Stimulated activated CD8-positive, alpha-beta memory T cell treated with anti-CD3 and anti-CD28 coated beads, Interleukin-4, amount 100 ng/mL, for 4 hours (primary cell): ENCODE results near the gene ACOX1.

Source experiments
- DNase-seq, 2 donors: peaks; one replicate each; pipeline ENCODE4 v3.0.0-alpha.2; 2020; ENCODE audit warnings: low read depth in 2 of 2, low spot score in 1 of 2

ACOX1 gene

GRCh38 chr17:75940727-75941441, 38.1 kb downstream of the ACOX1 start, which contains the start of gene FBF1:
TSS of gene FBF1 (minus strand) at chr17:75941042. CDS start at chr17:75938149, 2,893 bp downstream.
- peak; percentile 76 to 80 for DNase-seq

GRCh38 chr17:75937652-75938051, 41.3 kb downstream of the ACOX1 start:
- DNase-seq, result no peak

DNA sequence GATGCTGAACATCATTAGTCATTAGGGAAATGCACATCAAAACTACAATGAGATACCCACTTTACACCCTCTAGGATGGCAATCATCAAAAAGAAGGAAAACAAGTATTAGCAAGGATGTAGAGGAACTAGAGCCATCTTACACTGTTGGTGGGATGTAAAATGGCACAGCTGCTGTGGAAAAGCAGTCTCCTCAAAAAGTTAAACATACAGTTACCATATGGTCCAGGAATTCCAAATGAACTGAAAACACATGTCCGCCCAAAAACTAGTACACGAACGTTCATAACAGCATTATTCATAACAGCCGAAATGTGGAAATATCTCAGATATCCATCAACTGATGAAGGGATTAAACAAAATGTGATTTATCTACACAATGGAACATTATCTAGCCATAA, 45.2 kb downstream of the ACOX1 start:
- no peak for DNase-seq

DNA sequence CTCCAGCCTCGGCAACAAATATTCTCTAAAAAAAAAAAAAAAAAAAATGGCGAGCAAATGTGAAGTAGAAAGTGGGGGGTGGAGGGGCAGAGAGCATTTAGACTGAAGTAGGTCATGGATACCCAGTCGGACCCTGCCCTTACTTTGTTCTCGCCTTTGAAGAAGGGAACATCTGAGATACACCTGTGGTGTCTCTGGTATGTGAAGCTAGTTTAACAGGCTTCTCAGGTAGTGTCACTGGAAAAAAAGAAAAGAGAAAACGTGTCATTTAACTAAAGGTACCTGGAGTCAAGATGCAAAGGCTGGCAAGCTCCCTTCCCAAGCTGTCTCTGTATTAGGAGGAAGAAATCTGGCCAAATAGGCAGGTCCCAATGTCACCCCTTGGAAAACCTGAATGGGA, 46.1 kb downstream of the ACOX1 start:
- no peak for DNase-seq

DNA sequence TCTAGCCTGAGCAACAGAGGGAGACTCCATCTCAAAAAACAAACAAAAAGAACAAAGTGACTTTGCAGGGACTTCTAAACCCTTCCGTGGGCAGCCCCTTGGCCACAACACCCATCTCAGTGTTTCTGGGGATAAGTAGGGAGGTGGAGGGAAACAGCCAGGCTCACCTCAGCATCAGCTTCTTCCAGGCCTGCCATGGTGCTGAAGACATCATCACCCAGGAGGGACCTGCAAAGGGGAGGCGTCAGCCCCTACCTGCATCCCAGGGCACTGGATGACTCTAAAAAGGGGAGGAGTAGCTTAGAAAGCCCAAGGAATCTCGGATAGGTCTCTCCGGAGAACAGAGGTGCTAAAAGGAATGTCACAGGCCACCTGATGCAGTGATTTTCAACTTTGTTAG, 47.9 kb downstream of the ACOX1 start:
- DNase-seq, result no peak

- no peak for DNase-seq
These were observed 51.6 kb downstream of the ACOX1 start for GRCh38 chr17:75927286-75927922.

DNA sequence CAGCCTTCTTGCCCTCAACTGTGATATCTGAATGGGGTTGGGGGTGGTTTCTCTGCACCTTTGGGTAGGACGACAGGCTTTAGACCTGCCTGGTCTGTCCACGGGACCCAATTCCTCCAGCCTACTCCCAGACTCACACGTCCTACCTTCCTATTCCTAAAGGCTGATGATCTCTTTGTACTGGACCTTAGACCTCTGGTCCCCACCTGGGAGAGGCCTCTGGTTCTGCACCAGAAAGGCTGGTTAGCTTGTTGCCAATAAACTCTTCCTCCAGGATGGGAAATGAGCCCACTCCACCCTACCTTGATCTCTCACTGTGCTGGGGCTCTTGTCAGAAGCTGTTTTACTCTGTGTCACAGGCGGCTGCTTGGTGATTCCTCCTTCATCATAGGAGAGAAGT, 52.5 kb downstream of the ACOX1 start:
- DNase-seq, result no peak

- no peak for DNase-seq
These were observed 53.1 kb downstream of the ACOX1 start for GRCh38 chr17:75925912-75926311.

- no peak for DNase-seq
These were observed 53.9 kb downstream of the ACOX1 start for GRCh38 chr17:75925103-75925502.

DNA sequence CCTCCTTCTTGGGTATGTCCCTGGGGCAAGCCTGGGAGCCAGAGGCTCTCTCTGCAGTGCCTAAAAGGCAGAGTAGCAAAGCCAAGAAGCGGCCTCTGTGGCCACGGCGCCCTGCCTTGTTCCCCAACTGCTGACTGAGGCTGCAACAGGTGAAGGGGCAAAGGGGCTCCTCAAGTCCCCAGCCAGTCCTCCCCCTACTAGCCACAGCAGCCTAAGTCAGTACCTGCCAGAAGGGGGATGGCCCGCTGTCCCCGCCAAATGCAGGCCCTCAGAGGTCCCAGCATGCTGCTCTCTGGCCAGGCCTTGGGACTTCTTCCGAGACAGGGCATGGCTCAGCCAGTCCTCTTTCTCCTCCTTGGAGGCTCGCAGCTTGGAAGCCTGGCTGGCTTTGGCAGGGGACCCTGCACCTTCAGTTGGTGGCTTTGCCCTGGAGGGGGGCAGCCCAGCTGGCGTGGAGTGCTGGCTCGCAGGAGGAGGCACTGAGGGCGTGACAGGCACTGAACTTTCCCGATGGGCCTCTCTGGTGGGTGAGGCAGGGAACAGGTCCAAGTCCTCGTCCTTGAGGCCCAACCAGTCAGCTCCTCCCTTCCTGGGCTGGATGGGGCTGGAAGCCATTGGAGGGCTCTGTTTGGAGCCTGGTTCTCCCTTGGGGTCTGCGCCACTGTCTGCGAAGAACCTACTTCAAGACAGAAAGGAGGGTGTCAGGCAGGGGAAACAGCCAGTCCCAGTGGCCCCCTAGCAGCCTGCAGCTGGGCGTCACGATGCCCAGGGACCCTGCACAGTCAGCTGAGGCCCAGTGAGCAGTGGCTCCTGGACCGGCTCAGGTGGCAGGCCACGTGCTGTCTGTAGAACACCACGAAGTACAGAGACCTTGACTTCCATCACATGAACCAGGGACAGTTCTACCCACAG, 55.7 kb downstream of the ACOX1 start:
- no peak for DNase-seq

DNA sequence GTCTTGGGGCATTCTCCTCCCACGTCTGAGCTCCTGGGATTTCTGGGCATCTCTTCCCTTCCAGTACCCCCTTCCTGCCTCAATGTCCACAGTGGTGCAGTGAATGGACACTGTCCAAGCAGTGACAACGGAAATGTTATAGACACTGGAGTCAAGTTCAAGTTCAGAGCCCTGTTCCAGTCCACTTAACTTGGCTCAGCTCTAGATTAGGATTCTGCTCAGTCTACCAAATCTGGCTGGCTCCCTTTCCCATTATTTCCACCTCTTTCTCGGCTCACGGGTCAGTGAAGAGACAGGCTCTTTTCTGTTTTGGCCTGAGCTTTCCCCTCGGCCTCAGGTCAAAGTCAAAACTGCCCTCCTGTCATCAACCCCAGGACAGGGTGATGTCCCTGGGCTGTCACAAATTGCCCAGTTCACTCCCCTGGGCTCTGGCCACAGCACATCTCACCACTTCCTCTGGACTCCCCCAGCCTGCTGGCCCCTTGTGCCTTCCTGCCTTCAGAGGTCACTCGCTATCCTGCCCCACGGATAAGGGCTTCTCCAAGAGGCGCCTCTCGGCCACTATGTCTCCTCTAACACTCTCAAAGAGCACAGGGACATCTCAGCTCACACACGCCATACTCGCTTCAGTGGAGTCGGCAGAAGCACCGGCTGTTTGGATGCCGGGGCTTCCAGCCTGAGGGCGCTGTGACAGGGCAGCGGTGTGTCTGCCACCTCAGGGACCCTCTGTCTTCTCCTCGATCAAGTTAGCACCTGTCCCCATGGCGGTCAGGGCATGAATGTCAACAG, 56.6 kb downstream of the ACOX1 start:
- no peak for DNase-seq

DNA sequence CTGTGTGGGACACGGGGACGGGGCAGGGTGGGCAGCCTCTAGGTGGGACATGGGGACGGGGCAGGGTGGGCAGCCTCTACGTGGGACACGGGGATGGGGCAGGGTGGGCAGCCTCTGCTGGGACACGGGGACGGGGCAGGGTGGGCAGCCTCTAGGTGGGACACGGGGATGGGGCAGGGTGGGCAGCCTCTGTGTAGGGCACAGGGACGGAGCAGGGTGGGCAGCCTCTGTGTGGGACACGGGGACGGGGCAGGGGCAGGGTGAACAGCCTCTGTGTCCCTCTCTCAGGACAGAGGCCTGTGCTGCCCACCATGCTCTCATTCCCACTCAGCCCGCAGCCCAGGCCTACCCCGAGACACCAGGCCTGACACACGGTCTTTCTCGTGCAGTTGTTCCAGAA, 57.4 kb downstream of the ACOX1 start:
- no peak for DNase-seq

DNA sequence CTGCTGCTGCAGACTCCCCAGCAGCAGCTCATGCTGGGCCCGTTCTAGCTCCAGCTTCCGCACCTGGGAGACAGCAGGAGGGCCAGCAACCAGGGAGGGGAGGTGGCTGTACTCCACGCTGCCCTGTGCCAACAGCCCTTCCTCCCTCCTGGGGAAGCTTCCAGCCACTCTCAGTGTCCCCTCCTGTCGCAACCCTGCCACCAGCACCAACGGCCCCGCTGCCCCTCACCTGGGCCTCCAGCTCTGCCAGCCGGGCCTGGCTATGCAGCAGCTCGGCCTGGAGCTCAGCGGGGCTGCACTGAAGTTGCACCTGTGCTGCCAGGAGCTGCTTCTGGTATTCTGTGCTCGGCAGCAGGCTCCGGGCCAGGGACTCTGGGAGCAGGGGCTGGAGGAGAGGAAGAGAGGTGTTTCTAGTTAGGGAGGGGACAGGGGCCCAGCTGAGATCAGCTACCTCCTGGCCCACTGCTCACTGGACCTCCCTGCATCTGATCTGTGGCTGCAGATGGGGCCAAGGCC, 58.9 kb downstream of the ACOX1 start:
- DNase-seq, result no peak

- DNase-seq, result no peak
These were observed 59.4 kb downstream of the ACOX1 start for GRCh38 chr17:75919611-75920010.

- DNase-seq, result no peak
These were observed 61.0 kb downstream of the ACOX1 start for GRCh38 chr17:75917917-75918445.

DNA sequence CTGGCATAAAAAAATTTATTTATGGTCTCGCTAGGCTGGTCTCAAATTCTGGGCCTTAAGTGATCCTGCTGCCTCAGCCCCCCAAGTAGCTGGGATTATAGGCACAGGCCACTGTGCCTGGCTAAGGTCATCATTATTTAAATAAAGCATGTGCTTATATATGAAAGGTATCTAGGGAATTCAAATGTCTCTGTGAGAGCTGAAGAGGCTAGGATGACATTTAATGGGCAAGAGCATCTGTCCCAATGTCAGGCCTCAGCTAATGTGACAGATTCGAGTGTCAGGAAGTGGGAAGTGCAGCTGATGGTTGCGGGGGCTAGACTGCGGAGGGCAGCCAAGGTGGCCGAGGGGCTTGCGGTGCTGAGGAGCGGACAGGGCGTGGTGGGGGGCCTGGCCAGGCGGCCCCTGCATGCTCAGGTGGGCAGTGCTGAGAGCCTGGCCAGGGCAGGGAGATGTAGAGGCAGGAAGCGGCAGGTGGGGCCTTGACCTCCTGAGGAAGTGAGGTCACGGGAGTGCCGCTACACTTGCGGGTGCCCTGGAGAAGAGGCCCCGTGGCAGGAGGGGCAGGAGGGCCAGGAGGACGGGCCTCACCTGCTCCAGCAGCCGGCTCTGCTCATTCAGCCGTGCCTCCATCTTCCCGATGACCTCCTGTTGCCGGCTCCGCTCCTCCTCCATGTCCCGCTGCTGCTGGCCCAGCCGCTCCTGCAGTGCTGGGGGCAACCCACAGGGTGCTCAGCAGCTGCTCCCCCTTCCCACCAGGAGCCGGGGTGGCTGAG, 61.6 kb downstream of the ACOX1 start:
- DNase-seq, result no peak

GRCh38 chr17:75915268-75915667, 63.7 kb downstream of the ACOX1 start:
- no peak for DNase-seq

- no peak for DNase-seq
These were observed 64.2 kb downstream of the ACOX1 start for GRCh38 chr17:75914643-75915267.

- DNase-seq, result no peak
These were observed 65.3 kb downstream of the ACOX1 start for GRCh38 chr17:75913537-75914210.
